ENCODE data around the gene HSPA1L.
"Not testable (repeated sequence)": the region's sequence is repeated elsewhere in the genome, so short reads cannot be mapped to it uniquely, and the experiment has no call there.

The HSPA1L gene

DNA sequence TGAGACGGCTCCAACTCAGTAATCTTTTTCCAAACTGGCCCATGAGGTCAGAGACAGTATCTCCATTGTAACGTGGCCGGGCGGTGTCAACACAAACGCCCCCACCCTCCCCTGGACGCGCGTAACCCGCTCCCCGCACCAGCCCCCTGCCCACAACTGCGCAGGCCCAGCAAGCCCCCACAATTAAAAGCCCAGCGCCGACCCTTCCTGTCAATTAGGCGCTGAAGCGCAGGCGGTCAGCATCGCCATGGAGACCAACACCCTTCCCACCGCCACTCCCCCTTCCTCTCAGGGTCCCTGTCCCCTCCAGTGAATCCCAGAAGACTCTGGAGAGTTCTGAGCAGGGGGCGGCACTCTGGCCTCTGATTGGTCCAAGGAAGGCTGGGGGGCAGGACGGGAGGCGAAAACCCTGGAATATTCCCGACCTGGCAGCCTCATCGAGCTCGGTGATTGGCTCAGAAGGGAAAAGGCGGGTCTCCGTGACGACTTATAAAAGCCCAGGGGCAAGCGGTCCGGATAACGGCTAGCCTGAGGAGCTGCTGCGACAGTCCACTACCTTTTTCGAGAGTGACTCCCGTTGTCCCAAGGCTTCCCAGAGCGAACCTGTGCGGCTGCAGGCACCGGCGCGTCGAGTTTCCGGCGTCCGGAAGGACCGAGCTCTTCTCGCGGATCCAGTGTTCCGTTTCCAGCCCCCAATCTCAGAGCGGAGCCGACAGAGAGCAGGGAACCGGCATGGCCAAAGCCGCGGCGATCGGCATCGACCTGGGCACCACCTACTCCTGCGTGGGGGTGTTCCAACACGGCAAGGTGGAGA lies at the start of gene HSPA1L, which contains the start of gene HSPA1A:
Gene HSPA1L (minus strand): TSS at position 259 of the 814 bp plus-strand sequence. CDS start 3,311 bp downstream, outside the sequence.
Gene HSPA1A (plus strand): TSS at position 519 of the 814 bp plus-strand sequence. CDS start 214 bp downstream, at position 733.
- peak; percentile 99 for DNase-seq (ENCODE audit: low spot score)

GRCh38 chr6:31864818-31865204 lies 49.7 kb upstream of the HSPA1L start:
- DNase-seq (ENCODE audit: low spot score) = no peak

DNA sequence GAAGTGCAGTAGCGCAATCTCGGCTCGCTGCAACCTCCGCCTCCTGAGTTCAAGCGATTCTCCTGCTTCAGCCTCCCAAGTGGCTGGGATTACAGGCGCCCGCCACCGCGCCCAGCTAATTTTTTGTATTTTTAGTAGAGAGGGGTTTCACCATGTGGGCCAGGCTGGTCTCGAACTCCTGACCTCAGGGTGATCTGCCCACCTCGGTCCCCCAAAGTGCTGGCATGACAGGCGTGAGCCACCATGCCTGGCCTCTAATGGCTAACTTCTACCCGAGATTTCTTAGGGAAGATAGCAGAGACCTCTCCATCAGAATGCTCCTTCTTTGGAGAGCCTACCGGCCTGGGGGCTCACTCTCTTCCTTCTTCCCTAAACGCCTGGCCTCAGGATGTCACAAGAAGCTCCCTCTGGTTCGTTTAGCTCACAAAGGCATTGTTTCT lies 49.1 kb upstream of the HSPA1L start:
- DNase-seq (ENCODE audit: low spot score) = not testable (repeated sequence)

- DNase-seq (ENCODE audit: low spot score) = peak; percentile 100
Measured at GRCh38 chr6:31862344-31863235, 47.5 kb upstream of the HSPA1L start, which contains the start of gene NEU1. Gene NEU1, minus strand, starts transcription at chr6:31862821. Its CDS starts 45 bp downstream, at chr6:31862776.

DNA sequence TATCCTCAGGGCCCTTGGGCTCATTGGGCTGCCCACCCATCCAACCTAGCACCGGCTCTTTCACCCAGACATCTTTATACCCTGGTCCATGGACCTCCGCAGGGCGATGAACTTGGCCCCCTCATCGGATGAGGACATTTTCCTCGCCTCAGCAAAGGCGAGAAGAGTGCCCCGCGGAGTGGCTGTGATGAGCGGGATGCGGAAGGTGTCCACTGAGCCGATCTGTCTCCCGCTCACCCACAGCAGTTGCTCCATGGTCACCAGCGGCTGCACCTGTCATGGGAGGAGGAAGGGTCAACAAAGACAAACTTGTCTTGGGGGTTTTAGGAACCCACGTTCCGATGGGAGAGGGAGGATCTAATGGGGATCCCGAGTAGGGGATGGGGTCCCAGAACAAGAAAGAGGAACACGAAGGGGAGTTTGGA lies 46.8 kb upstream of the HSPA1L start:
- DNase-seq (ENCODE audit: low spot score) = no peak

GRCh38 chr6:31861150-31861549 lies 46.1 kb upstream of the HSPA1L start:
- DNase-seq (ENCODE audit: low spot score) = no peak

- no peak for DNase-seq (ENCODE audit: low spot score)
Measured at GRCh38 chr6:31860349-31860748, 45.3 kb upstream of the HSPA1L start.

- DNase-seq (ENCODE audit: low spot score) = no peak
Measured at GRCh38 chr6:31859923-31860322, 44.8 kb upstream of the HSPA1L start.

DNA sequence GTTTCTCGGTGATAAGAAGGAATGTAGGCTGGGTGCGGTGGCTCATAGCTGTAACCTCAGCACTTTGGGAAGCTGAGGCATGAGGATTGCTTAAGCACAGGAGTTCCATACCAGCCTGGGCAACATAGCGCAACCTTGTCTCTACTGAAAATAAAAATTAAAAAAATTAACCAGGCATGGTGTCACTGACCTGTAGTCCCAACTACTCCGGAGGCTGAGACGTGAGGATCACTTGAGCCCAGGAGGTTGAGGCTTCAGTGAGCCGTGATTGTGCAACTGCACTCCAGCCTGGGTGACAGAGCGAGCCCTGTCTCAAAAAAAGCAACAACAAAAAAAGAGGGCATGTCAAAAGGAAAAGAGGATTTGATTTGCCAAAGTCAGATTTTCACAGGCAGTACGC lies 43.6 kb upstream of the HSPA1L start:
- DNase-seq (ENCODE audit: low spot score) = no peak

DNA sequence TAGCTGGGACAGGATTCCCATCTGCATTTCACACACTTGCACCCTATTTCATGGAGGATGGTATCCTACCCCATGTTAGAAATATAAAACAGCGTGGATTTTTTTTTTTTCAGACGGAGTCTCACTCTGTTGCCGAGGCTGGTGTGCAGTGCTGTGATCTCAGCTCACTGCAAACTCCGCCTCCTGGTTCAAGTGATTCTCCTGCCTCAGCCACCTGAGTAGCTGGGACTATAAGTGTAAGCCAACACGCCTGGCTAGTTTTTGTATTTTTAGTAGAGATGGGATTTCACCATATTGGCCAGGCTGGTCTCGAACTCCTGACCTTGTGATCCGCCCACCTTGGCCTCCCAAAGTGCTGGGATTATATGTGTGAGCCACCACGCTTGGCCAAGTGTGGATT lies 42.7 kb upstream of the HSPA1L start:
- not testable (repeated sequence) for DNase-seq (ENCODE audit: low spot score)

DNA sequence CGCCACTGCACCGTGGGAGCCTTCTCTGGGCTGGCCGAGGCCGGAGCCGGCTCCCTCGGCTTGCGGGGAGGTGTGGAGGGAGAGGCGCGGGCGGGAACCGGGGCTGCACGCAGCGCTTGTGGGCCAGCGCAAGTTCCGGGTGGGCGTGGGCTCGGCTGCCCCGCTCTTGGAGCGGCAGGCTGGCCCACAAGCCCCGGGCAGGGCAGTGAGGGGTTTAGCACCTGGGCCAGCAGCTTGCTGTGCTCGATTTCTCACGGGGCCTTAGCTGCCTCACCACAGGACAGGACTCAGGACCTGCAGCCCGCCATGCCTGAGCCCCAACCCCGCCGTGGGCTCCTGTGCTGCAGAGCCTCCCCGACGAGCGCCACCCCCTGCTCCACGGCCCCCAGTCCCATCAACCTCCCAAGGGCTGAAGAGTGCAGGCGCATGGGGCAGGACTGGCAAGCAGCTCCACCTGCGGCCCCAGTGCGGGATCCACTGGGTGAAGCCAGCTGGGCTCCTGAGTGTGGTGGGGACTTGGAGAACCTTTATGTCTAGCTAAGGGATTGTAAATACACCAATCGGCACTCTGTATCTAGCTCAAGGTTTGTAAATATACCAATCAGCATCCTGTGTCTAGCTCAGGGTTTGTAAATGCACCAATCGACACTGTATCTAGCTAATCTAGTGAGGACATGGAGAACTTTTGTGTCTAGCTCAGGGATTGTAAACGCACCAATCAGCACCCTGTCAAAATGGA lies 37.1 kb upstream of the HSPA1L start:
- DNase-seq (ENCODE audit: low spot score) = not testable (repeated sequence)

DNA sequence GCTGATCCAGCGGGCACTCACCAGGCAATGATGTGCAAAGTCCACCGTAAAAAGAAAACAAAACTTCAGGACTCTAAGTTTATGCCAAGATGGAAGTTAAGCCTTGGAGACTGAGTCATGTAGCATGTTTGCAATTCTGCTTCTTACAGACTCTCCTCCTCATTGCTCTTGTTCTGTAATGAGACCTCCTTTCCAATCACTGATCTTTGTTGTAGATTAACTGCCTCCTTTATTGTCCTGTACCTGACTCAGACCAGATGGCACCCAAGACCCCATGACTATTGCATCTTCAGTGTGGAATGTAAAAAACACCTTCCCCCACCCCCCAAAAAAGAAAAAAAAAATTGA lies 36.4 kb upstream of the HSPA1L start:
- no peak for DNase-seq (ENCODE audit: low spot score)

GRCh38 chr6:31850765-31851484 lies 35.8 kb upstream of the HSPA1L start:
- no peak for DNase-seq (ENCODE audit: low spot score)

GRCh38 chr6:31847276-31847978 lies 32.3 kb upstream of the HSPA1L start:
- DNase-seq (ENCODE audit: low spot score) = no peak

GRCh38 chr6:31844507-31844906 lies 29.4 kb upstream of the HSPA1L start:
- no peak for DNase-seq (ENCODE audit: low spot score)

- DNase-seq (ENCODE audit: low spot score) = no peak
Measured at GRCh38 chr6:31842053-31842452, 27.0 kb upstream of the HSPA1L start.

DNA sequence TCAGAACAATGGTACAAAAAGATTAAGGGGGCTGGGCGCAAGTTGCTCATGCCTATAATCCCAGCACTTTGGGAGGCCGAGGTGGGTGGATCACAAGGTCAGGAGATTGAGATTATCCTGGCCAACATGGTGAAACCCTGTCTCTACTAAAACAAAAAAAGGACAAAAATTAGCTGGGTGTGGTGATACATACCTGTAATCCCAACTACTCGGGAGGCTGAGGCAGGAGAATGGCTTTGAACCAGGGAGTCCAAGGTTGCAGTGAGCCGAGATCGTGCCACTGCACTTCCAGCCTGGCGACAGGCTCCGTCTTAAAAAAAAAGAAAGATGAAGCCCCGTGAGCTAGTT lies 24.7 kb upstream of the HSPA1L start:
- DNase-seq (ENCODE audit: low spot score) = not testable (repeated sequence)

DNA sequence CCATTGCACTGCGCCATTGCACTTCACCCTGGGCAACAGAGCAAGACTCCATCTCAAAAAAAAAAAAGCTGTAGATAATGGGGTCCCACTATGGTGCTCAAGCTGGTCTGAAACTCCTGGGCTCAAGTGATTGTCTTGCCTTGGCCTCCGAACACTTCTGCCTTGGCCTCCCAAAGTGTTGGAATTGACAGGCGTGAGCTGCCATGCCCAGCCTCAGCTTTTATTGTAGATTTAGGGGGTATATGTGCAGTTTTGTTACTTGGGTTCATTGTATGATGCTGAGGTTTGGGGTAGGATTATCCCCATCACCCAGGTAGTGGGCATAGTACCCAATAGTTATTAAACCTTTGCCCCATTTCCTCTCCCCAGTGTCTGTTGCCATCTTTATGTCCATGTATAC lies 23.9 kb upstream of the HSPA1L start:
- no peak for DNase-seq (ENCODE audit: low spot score)

DNA sequence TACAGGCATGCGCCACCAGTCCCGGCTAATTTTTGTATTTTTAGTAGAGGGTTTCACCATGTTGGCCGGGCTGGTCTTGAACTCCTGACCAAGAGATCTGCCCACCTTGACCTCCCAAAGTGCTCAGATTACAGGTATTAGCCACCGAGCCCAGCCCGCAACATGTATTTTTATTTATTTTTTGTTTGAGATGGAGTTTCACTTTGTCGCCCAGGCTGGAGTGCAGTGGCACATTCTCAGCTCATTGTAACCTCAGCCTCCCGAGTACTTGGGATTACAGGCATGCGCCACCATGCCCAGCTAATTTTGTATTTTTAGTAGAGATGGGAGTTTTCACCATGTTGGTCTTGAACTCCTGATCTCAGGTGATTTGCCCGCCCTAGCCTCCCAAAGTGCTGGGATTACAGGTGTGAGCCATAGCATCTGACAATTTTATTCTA lies 23.1 kb upstream of the HSPA1L start:
- DNase-seq (ENCODE audit: low spot score) = not testable (repeated sequence)

GRCh38 chr6:31837369-31838113 lies 22.5 kb upstream of the HSPA1L start:
- no peak for DNase-seq (ENCODE audit: low spot score)
